H9 (cell line): ENCODE data around the gene PTPN22. TPM values are rescaled to one million over a fixed set of nuclear protein-coding genes. Genes with fewer than 3 reads are reported as not detected.

Experiments used
- DNase-seq: peaks from one replicate; pipeline ENCODE4 v3.0.0-alpha.2; 2017
- H2AFZ ChIP-seq: one replicate; pipeline ENCODE4 v1.6.1; 2013; ENCODE audit warnings: mild to moderate bottlenecking, low read length, control low read depth, moderate library complexity
- H2AK5ac ChIP-seq: 2 replicates; pipeline ENCODE4 v1.6.1; 2013; ENCODE audit warnings: low read length, control low read depth, mixed read lengths; ENCODE audit not compliant: insufficient read length
- H2BK120ac ChIP-seq: one replicate; pipeline ENCODE4 v1.6.1; 2013; ENCODE audit warnings: low read depth, mild to moderate bottlenecking, low read length, control low read depth, inconsistent platforms; ENCODE audit not compliant: poor library complexity, severe bottlenecking
- H2BK12ac ChIP-seq: 2 replicates; pipeline ENCODE4 v1.6.1; 2013; ENCODE audit warnings: low read length, control low read depth, mixed read lengths, low read depth; ENCODE audit not compliant: insufficient read length
- H2BK15ac ChIP-seq: 2 replicates; pipeline ENCODE4 v1.6.1; 2013; ENCODE audit warnings: low read depth, low read length, control low read depth
- H2BK20ac ChIP-seq: one replicate; pipeline ENCODE4 v1.6.1; 2013; ENCODE audit warnings: low read depth, mild to moderate bottlenecking, low read length, control low read depth, inconsistent platforms; ENCODE audit not compliant: poor library complexity, severe bottlenecking
- H2BK5ac ChIP-seq: 2 replicates; pipeline ENCODE4 v1.6.1; 2013; ENCODE audit warnings: low read length, control low read depth, mixed read lengths; ENCODE audit not compliant: insufficient read length
- H3K14ac ChIP-seq: 2 replicates; pipeline ENCODE4 v1.6.1; 2013; ENCODE audit warnings: low read length, control low read depth; ENCODE audit not compliant: insufficient read depth
- H3K18ac ChIP-seq: 2 replicates; pipeline ENCODE4 v1.6.1; 2013; ENCODE audit warnings: low read depth, mild to moderate bottlenecking, mixed read lengths, low read length, control low read depth; ENCODE audit not compliant: insufficient read length
- H3K23ac ChIP-seq: 2 replicates; pipeline ENCODE4 v1.6.1; 2013; ENCODE audit warnings: low read length, control low read depth, mixed read lengths, low read depth; ENCODE audit not compliant: insufficient read length
- H3K23me2 ChIP-seq: 2 replicates; pipeline ENCODE4 v1.6.1; 2013; ENCODE audit warnings: low read depth, mild to moderate bottlenecking, mixed read lengths, low read length, control low read depth; ENCODE audit not compliant: insufficient read length, poor library complexity, severe bottlenecking
- H3K27ac ChIP-seq: 2 replicates; pipeline ENCODE4 v1.5.1; 2013; ENCODE audit warnings: low read length, control low read depth, mixed read lengths, low read depth; ENCODE audit not compliant: insufficient read length
- H3K27me3 ChIP-seq: 2 replicates; pipeline ENCODE4 v1.6.1; 2013; ENCODE audit warnings: low read length, control low read depth, inconsistent platforms; ENCODE audit not compliant: insufficient read depth
- H3K4ac ChIP-seq: 2 replicates; pipeline ENCODE4 v1.6.1; 2013; ENCODE audit warnings: low read depth, mild to moderate bottlenecking, control low read depth, inconsistent platforms, low read length, moderate library complexity
- H3K4me1 ChIP-seq: 2 replicates; pipeline ENCODE4 v1.6.1; 2013; ENCODE audit warnings: low read length, control low read depth, inconsistent platforms; ENCODE audit not compliant: insufficient read depth
- H3K4me2 ChIP-seq: 2 replicates; pipeline ENCODE4 v1.6.1; 2013; ENCODE audit warnings: low read length, control low read depth, mixed read lengths; ENCODE audit not compliant: insufficient read length, insufficient read depth
- H3K56ac ChIP-seq: 2 replicates; pipeline ENCODE4 v1.6.1; 2013; ENCODE audit warnings: low read depth, mild to moderate bottlenecking, mixed read lengths, low read length, control low read depth; ENCODE audit not compliant: insufficient read length
- H3K79me1 ChIP-seq: 2 replicates; pipeline ENCODE4 v1.6.1; 2013; ENCODE audit warnings: low read depth, mild to moderate bottlenecking, moderate library complexity, low read length, control low read depth, inconsistent platforms; ENCODE audit not compliant: insufficient read depth, poor library complexity, severe bottlenecking
- H3K79me2 ChIP-seq: 2 replicates; pipeline ENCODE4 v1.6.1; 2013; ENCODE audit warnings: low read length, control low read depth, inconsistent platforms; ENCODE audit not compliant: insufficient read depth
- H3K9ac ChIP-seq: 2 replicates; pipeline ENCODE4 v1.6.1; 2013; ENCODE audit warnings: low read length, control low read depth, mixed read lengths; ENCODE audit not compliant: insufficient read length; ENCODE audit errors: extremely low read depth
- H3K9me3 ChIP-seq: one replicate; pipeline ENCODE4 v1.6.1; 2013; ENCODE audit warnings: low read depth, low read length, inconsistent platforms; ENCODE audit not compliant: control insufficient read depth
- H3T11ph ChIP-seq: one replicate; pipeline ENCODE4 v1.6.1; 2013; ENCODE audit warnings: mild to moderate bottlenecking, low read length, control low read depth, inconsistent platforms
- H4K20me1 ChIP-seq: one replicate; pipeline ENCODE4 v1.6.1; 2013; ENCODE audit not compliant: control insufficient read depth, insufficient read length, insufficient read depth
- H4K5ac ChIP-seq: 2 replicates; pipeline ENCODE4 v1.6.1; 2013; ENCODE audit warnings: low read depth, mild to moderate bottlenecking, mixed read lengths, low read length, control low read depth; ENCODE audit not compliant: insufficient read length
- H4K8ac ChIP-seq: replicated peaks from 2 replicates; pipeline ENCODE4 v1.6.1; 2013; ENCODE audit warnings: low read length, control low read depth, mixed read lengths, low read depth; ENCODE audit not compliant: insufficient read length
- H4K91ac ChIP-seq: 2 replicates; pipeline ENCODE4 v1.6.1; 2013; ENCODE audit warnings: low read depth, mild to moderate bottlenecking, moderate library complexity, mixed read lengths, low read length, control low read depth; ENCODE audit not compliant: insufficient read length
- H3K27ac Mint-ChIP-seq, 3 experiments: 2 replicates in 2 of 3; 3 replicates in 1 of 3; pipeline ENCODE4 v1.8.0; 2020 to 2021; ENCODE audit warnings: mixed read lengths in 3 of 3, mild to moderate bottlenecking in 1 of 3, moderate library complexity in 1 of 3
- H3K27me3 Mint-ChIP-seq: 2 replicates; pipeline ENCODE4 v1.8.0; 2021; ENCODE audit warnings: low read depth, mild to moderate bottlenecking, moderate library complexity, mixed read lengths
- H3K36me3 Mint-ChIP-seq, 3 experiments: 2 replicates in 2 of 3; 3 replicates in 1 of 3; pipeline ENCODE4 v1.8.0; 2020 to 2021; ENCODE audit warnings: low read depth in 3 of 3, mixed read lengths in 3 of 3; ENCODE audit not compliant: insufficient read depth in 1 of 3
- H3K4me1 Mint-ChIP-seq, 2 experiments: 2 replicates each; pipeline ENCODE4 v1.8.0; 2020; ENCODE audit warnings: mixed read lengths in 2 of 2
- H3K4me3 Mint-ChIP-seq, 2 experiments: 2 replicates in 1 of 2; 3 replicates in 1 of 2; pipeline ENCODE4 v1.8.0; 2020 to 2021; ENCODE audit warnings: mild to moderate bottlenecking in 2 of 2, mixed read lengths in 2 of 2, moderate library complexity in 1 of 2
- H3K9me3 Mint-ChIP-seq, 2 experiments: 2 replicates in 1 of 2; 3 replicates in 1 of 2; pipeline ENCODE4 v1.8.0; 2020; ENCODE audit warnings: mild to moderate bottlenecking in 2 of 2, mixed read lengths in 2 of 2, moderate library complexity in 1 of 2
- WGBS: extraction: QIAGEN DNeasy Blood & Tissue Kit; methylation state at CpG from one replicate; pipeline ENCODE4 v1.1.7; 2013; ENCODE audit warnings: missing lambda C conversion rate, low lambda C conversion rate, mixed read lengths; ENCODE audit not compliant: insufficient read length; ENCODE audit errors: extremely low coverage; 5-methylcytosine and 5-hydroxymethylcytosine counted together
- total RNA-seq: library from RNA; stranded (reverse); gene quantifications from 2 replicates; pipeline ENCODE4 v1.2.1, GENCODE V29; 2021
- TF ChIP-seq, protein P1 (sequence below): fragments of 200-600 bp; sonication (generic); conservative IDR thresholded peaks from 3 replicates; pipeline ENCODE4 v1.8.0; 2021; ENCODE audit warnings: antibody characterized with exemption, mild to moderate bottlenecking

The PTPN22 gene
- total RNA-seq, 1 experiment from 2014 or later = not detected

DNA sequence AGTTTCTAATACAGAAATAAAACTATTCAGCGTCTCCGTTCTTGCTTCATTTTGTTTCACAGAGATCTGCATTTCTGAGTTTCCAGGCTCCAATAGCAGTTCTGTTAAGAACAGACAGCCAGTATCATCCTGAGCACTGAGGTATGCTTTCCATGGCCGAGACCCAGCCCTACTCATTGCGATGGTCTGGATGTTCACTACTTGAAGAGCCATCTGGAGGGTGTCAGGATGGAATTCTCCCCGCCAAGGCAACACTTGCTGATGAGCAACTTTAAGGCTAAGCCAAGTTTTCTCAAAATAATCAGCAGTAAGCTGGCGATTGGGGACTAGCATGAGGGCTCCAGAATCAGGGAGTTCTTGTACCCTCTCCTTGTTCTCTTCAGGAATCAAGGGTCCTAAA, 23.6 kb upstream of the PTPN22 start:
- H4K5ac ChIP-seq = no peak overlapping the region
- TF ChIP-seq, protein P1, sequence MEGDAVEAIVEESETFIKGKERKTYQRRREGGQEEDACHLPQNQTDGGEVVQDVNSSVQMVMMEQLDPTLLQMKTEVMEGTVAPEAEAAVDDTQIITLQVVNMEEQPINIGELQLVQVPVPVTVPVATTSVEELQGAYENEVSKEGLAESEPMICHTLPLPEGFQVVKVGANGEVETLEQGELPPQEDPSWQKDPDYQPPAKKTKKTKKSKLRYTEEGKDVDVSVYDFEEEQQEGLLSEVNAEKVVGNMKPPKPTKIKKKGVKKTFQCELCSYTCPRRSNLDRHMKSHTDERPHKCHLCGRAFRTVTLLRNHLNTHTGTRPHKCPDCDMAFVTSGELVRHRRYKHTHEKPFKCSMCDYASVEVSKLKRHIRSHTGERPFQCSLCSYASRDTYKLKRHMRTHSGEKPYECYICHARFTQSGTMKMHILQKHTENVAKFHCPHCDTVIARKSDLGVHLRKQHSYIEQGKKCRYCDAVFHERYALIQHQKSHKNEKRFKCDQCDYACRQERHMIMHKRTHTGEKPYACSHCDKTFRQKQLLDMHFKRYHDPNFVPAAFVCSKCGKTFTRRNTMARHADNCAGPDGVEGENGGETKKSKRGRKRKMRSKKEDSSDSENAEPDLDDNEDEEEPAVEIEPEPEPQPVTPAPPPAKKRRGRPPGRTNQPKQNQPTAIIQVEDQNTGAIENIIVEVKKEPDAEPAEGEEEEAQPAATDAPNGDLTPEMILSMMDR = no peak
- Mint-ChIP-seq H3K4me1 (no peaks in the 10 kb centered on the region), H3K4me3 (no peak overlapping the region), H3K9me3 (no peaks in the 10 kb centered on the region), H3K27ac (no peak overlapping the region; a peak in 1 of 7 replicates), H3K27me3 (no peaks in the 10 kb centered on the region), H3K36me3 (peaks cover 2 to 26% (median 20%) of the 10 kb centered on the region in 3 experiments; a peak in 4 of 7 replicates)
- no CpG with 5 or more reads among the region's 6 CpGs for WGBS
- H2BK15ac ChIP-seq = no peak overlapping the region
- no peak overlapping the region for H4K8ac ChIP-seq
- no peaks in the 10 kb centered on the region for H4K20me1 ChIP-seq
- H3K9me3 ChIP-seq = no peaks in the 10 kb centered on the region
- no peak overlapping the region for H3K18ac ChIP-seq
- no peak overlapping the region for H2BK12ac ChIP-seq
- H2AK5ac ChIP-seq = no peak overlapping the region
- no peaks in the 10 kb centered on the region for H3K79me2 ChIP-seq
- H3K27ac ChIP-seq = no peak overlapping the region
- H2AFZ ChIP-seq = no peak overlapping the region
- H3K27me3 ChIP-seq = no peaks in the 10 kb centered on the region
- no peak overlapping the region for H3K9ac ChIP-seq
- H3K56ac ChIP-seq = no peak overlapping the region
- H3K4me1 ChIP-seq = no peaks in the 10 kb centered on the region
- no peak overlapping the region for H3K4ac ChIP-seq
- H3K23me2 ChIP-seq = no peaks in the 10 kb centered on the region
- H2BK120ac ChIP-seq = no peak overlapping the region
- H3K4me2 ChIP-seq = no peak overlapping the region
- no peak overlapping the region for H3K23ac ChIP-seq
- no peak overlapping the region for H4K91ac ChIP-seq
- no peaks in the 10 kb centered on the region for H3K79me1 ChIP-seq
- no peak overlapping the region for H3T11ph ChIP-seq
- DNase-seq = no peak
- H2BK20ac ChIP-seq = no peak overlapping the region
- no peak overlapping the region for H2BK5ac ChIP-seq
- no peak overlapping the region for H3K14ac ChIP-seq
